B cell (primary cell): ENCODE measurements around the gene STARD6. TPM values are rescaled to one million over a fixed set of nuclear protein-coding genes. Genes with fewer than 3 reads are reported as not detected.

Experiments
- ATAC-seq: fragments of 200-7000 bp; cut with Tn5 transposase; one replicate; pipeline ENCODE4 v1.10.0; 2021; ENCODE audit warnings: low read depth, mild to moderate bottlenecking, moderate number of reproducible peaks, moderate library complexity
- CTCF ChIA-PET: fragments of 350-600 bp; sonication (Branson Sonifier 250); formaldehyde crosslinking; loops from one replicate; lab custom pipeline; 2021; ENCODE audit warnings: antibody characterized with exemption, inconsistent platforms; lab: Charles Lee
- POLR2A ChIA-PET: fragments of 350-600 bp; sonication (Branson Sonifier 250); formaldehyde crosslinking; loops from one replicate; lab custom pipeline; 2021; ENCODE audit warnings: antibody characterized with exemption; lab: Charles Lee
- DNase-seq: peaks from one replicate; pipeline ENCODE4 v3.0.0; 2013
- H2AFZ ChIP-seq: 2 replicates; pipeline ENCODE4 v1.6.1; 2012; ENCODE audit warnings: mild to moderate bottlenecking, low read depth, low read length; ENCODE audit not compliant: insufficient read depth, poor library complexity, severe bottlenecking
- H3K27ac ChIP-seq, 2 donors: 1 replicate in 1 of 2; 2 replicates in 1 of 2; pipeline ENCODE4 v1.5.1; 2012 to 2013; ENCODE audit warnings: low read length in 2 of 2, mild to moderate bottlenecking in 2 of 2, moderate library complexity in 1 of 2
- H3K27me3 ChIP-seq, 4 experiments: fragments of 200-600 bp in 1 of 4; sonication (generic) in 1 of 4; replicated peaks in 1 of 4; 1 replicate in 2 of 4; 2 replicates in 2 of 4; pipeline versions ENCODE4 v1.6.1 to v1.7.0; 2013 to 2016; ENCODE audit warnings: low read length in 3 of 4, mild to moderate bottlenecking in 2 of 4, mixed read lengths in 1 of 4, moderate library complexity in 1 of 4; ENCODE audit not compliant: insufficient read depth in 4 of 4, control insufficient read depth in 3 of 4; ENCODE audit errors: control extremely low read depth in 1 of 4
- H3K36me3 ChIP-seq, 2 experiments: replicated peaks in 1 of 2; 1 replicate in 1 of 2; 2 replicates in 1 of 2; pipeline versions ENCODE4 v1.6.1 to v1.7.1; 2013; ENCODE audit warnings: low read length in 1 of 2; ENCODE audit not compliant: insufficient read depth in 2 of 2, control insufficient read depth in 1 of 2; ENCODE audit errors: control extremely low read depth in 1 of 2, extremely low read depth in 1 of 2
- H3K4me1 ChIP-seq, 2 donors: fragments of 200-600 bp in 1 of 2; sonication (generic) in 1 of 2; 1 replicate in 1 of 2; 2 replicates in 1 of 2; pipeline versions ENCODE4 v1.5.1 to v1.6.1; 2013 to 2017; ENCODE audit warnings: low read length in 2 of 2; ENCODE audit not compliant: control insufficient read depth in 2 of 2, insufficient read depth in 2 of 2
- H3K4me2 ChIP-seq: replicated peaks from 2 replicates; pipeline ENCODE3; 2012; ENCODE audit warnings: mild to moderate bottlenecking, low read depth, low read length; ENCODE audit not compliant: poor library complexity, severe bottlenecking
- H3K4me3 ChIP-seq, 5 experiments: fragments of 200-600 bp in 1 of 5; sonication (generic) in 1 of 5; 1 replicate in 3 of 5; 2 replicates in 2 of 5; pipeline versions ENCODE4 v1.5.1 to v1.7.0; 2011 to 2016; ENCODE audit warnings: low read length in 4 of 5, mild to moderate bottlenecking in 4 of 5, low read depth in 2 of 5, control low read depth in 1 of 5, moderate library complexity in 1 of 5; ENCODE audit not compliant: insufficient read depth in 1 of 5; ENCODE audit errors: control extremely low read depth in 1 of 5, extremely low read depth in 1 of 5
- H3K79me2 ChIP-seq: fragments of 200-600 bp; sonication (generic); one replicate; pipeline ENCODE4 v1.6.0; 2016; ENCODE audit warnings: low read length; ENCODE audit not compliant: control insufficient read depth, insufficient read depth
- H3K9ac ChIP-seq: fragments of 200-600 bp; sonication (generic); 2 replicates; pipeline ENCODE4 v1.6.1; 2017; ENCODE audit warnings: mild to moderate bottlenecking, low read length, moderate library complexity
- H3K9me3 ChIP-seq, 3 donors: one replicate each; pipeline versions ENCODE4 v1.6.1 to v1.7.1; 2013; ENCODE audit warnings: low read length in 2 of 3; ENCODE audit not compliant: control insufficient read depth in 2 of 3, insufficient read depth in 1 of 3; ENCODE audit errors: control extremely low read depth in 1 of 3
- H4K20me1 ChIP-seq: 2 replicates; pipeline ENCODE4 v1.6.0; 2012; ENCODE audit warnings: mild to moderate bottlenecking, low read length; ENCODE audit not compliant: insufficient read depth, control insufficient read depth, poor library complexity, severe bottlenecking
- H3K27ac Mint-ChIP-seq: one replicate; pipeline ENCODE4 v1.8.0; 2021; ENCODE audit warnings: mixed read lengths
- H3K27me3 Mint-ChIP-seq: one replicate; pipeline ENCODE4 v1.8.0; 2021; ENCODE audit warnings: mixed read lengths
- H3K4me1 Mint-ChIP-seq: one replicate; pipeline ENCODE4 v1.8.0; 2021; ENCODE audit warnings: mixed read lengths
- H3K4me3 Mint-ChIP-seq: one replicate; pipeline ENCODE4 v1.8.0; 2021; ENCODE audit warnings: mixed read lengths
- H3K9me3 Mint-ChIP-seq: one replicate; pipeline ENCODE4 v1.8.0; 2022; ENCODE audit warnings: mixed read lengths; ENCODE audit not compliant: insufficient read depth
- EZH2 ChIP-seq: IDR thresholded peaks from 2 replicates; pipeline ENCODE4 v1.6.1; 2012; ENCODE audit warnings: borderline replicate concordance, low read depth, mild to moderate bottlenecking, moderate library complexity, low read length; ENCODE audit not compliant: insufficient read depth, poor library complexity, severe bottlenecking
- WGBS: methylation state at CpG from one replicate; pipeline ENCODE4 v1.1.5; 2013; ENCODE audit warnings: missing lambda C conversion rate; ENCODE audit not compliant: insufficient coverage; 5-methylcytosine and 5-hydroxymethylcytosine counted together
- intact Hi-C: fragments of 100-400 bp; cut with micrococcal nuclease; formaldehyde crosslinking; loops from one replicate; pipeline ENCODE4 v1.10.0; 2022
- polyA plus RNA-seq: library from polyadenylated mRNA; depleted of rRNA; stranded (reverse); fragments of >200 nt; gene quantifications from 2 replicates; pipeline ENCODE4 v1.2.3, GENCODE V29; 2012
- total RNA-seq, 2 donors: library from RNA; stranded (reverse); fragments of 120-200 nt in 1 of 2; gene quantifications; 1 replicate in 1 of 2; 2 replicates in 1 of 2; pipeline versions ENCODE4 v1.2.3 to v1.2.4, GENCODE V29; 2013 to 2022
- TF ChIP-seq, protein P1 (sequence below): fragments of 200-600 bp; IDR thresholded peaks from one replicate; pipeline ENCODE4 v1.8.0; 2022; ENCODE audit warnings: antibody characterized with exemption, mild to moderate bottlenecking

The STARD6 gene
- total and polyA plus RNA-seq, 2 donors (not counting 1 experiment from before 2014, with no cell fraction given): not detected

DNA sequence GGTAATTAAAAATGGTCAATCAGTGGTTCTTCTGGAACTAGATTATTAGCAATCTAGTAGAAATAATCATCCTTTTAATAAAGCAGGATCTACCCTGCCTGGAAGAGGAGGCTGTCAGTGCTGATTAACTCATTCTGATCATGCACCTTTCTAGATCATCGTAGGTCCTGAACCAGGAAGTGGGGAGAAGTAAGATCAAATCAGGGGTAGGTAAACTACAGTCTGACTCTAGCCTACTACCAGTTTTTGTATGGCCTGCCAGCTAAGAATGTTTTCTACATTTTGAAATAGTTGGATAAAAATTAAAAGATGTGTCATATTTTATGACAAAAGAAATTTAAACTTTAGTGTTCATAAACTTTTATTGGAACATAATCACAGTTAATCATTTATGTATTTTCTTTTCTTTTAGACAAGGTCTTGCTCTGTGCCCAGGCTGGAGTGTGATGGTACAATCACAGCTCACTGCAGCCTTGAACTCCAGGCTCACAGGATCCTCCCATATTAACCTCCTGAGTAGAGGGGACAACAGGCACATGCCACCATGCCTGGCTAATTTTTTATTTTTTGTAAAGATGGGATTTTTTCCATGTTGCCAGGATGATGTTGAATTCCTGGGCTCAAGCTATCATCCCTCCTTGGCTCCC, 36.1 kb upstream of the STARD6 start:
- intact Hi-C loops: loop anchor here (2.0 kb wide), 1 partner anchor 37 kb away; the partner anchor contains the start of genes C18orf54 and STARD6
- no peak for ATAC-seq
- ChIA-PET POLR2A (no interaction called here), CTCF (interaction anchor here (0.5 kb wide), 1 partner anchor 403 kb away, joined by 3 read pairs; no protein-coding TSS in a partner anchor)
- no peaks in the 10 kb centered on the region for H3K9me3 Mint-ChIP-seq
- Histone ChIP-seq H3K9ac (no peak overlapping the region), H3K4me3 (no peak overlapping the region), H3K9me3 (no peaks in the 10 kb centered on the region), H3K36me3 (no peaks in the 10 kb centered on the region), H4K20me1 (no peaks in the 10 kb centered on the region), H3K79me2 (no peaks in the 10 kb centered on the region), H3K4me1 (no peaks in the 10 kb centered on the region), H3K4me2 (no peak overlapping the region), H3K27ac (no peak overlapping the region), H2AFZ (no peak overlapping the region), H3K27me3 (no peaks in the 10 kb centered on the region)
- no CpG with 5 or more reads among the region's 1 CpG for WGBS
- H3K4me1 Mint-ChIP-seq: no peaks in the 10 kb centered on the region
- TF ChIP-seq, protein P1, sequence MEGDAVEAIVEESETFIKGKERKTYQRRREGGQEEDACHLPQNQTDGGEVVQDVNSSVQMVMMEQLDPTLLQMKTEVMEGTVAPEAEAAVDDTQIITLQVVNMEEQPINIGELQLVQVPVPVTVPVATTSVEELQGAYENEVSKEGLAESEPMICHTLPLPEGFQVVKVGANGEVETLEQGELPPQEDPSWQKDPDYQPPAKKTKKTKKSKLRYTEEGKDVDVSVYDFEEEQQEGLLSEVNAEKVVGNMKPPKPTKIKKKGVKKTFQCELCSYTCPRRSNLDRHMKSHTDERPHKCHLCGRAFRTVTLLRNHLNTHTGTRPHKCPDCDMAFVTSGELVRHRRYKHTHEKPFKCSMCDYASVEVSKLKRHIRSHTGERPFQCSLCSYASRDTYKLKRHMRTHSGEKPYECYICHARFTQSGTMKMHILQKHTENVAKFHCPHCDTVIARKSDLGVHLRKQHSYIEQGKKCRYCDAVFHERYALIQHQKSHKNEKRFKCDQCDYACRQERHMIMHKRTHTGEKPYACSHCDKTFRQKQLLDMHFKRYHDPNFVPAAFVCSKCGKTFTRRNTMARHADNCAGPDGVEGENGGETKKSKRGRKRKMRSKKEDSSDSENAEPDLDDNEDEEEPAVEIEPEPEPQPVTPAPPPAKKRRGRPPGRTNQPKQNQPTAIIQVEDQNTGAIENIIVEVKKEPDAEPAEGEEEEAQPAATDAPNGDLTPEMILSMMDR: no peak
- no peak for TF ChIP-seq EZH2
- DNase-seq: no peak
- H3K4me3 Mint-ChIP-seq: no peak overlapping the region
- no peak overlapping the region for H3K27ac Mint-ChIP-seq
- H3K27me3 Mint-ChIP-seq: peaks cover 9% of the 10 kb centered on the region

DNA sequence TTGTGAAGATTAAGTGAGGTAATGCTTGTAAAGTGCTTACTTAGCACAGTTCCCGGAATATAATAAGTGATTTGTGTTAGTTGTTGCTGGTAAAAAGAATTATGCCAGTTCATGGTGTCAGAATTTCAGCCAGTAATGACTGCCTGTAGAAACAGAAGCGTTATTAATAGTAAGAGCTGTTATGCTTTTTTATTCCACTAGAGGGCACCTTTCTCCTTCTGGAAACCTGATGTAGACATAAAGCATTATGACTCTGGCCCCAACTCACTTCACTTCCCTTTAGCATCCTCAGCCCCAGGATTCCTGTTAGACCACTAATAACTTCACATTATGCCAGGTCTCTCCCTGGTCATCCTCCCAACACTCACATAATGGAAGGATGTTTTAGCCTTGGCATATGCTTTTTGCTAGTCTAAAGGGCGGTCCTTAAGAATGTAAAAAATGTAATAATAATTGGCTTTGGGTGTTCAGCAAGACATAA, 34.9 kb upstream of the STARD6 start:
- Histone ChIP-seq H3K27ac (no peak overlapping the region), H3K27me3 (no peaks in the 10 kb centered on the region), H3K4me3 (no peak overlapping the region), H3K4me1 (no peaks in the 10 kb centered on the region), H2AFZ (no peak overlapping the region), H3K9ac (no peak overlapping the region), H4K20me1 (no peaks in the 10 kb centered on the region), H3K4me2 (no peak overlapping the region), H3K36me3 (no peaks in the 10 kb centered on the region), H3K79me2 (no peaks in the 10 kb centered on the region), H3K9me3 (no peaks in the 10 kb centered on the region)
- Mint-ChIP-seq H3K9me3 (no peaks in the 10 kb centered on the region), H3K4me3 (no peak overlapping the region), H3K27ac (no peak overlapping the region), H3K4me1 (no peaks in the 10 kb centered on the region), H3K27me3 (peaks cover 9% of the 10 kb centered on the region)
- ChIA-PET CTCF (interaction anchor here (0.8 to 2.1 kb wide), 8 partner anchors 8 to 279 kb away, joined by 3 to 12 read pairs (median 4); partner anchors contain the start of genes C18orf54 and STARD6), POLR2A (interaction anchor here (1.2 kb wide), 1 partner anchor 169 kb away, joined by 3 read pairs; no protein-coding TSS in a partner anchor)
- intact Hi-C loops: loop anchor here (1.0 to 2.0 kb wide), 2 partner anchors 36 to 169 kb away; partner anchors contain the start of genes C18orf54 and STARD6
- TF ChIP-seq EZH2: no peak
- TF ChIP-seq, protein P1: peak; percentile 80
- ATAC-seq: peak; percentile 64
- peak; percentile 74 for DNase-seq
- 0% methylated on average over 1 of the region's 3 CpGs for WGBS
